ENCODE data around the gene SPDYE5.
"Not testable (repeated sequence)": the region's sequence is repeated elsewhere in the genome, so short reads cannot be mapped to it uniquely, and the experiment has no call there.

The SPDYE5 gene

GRCh38 chr7:75492020-75492419, at the start of gene SPDYE5:
Gene SPDYE5, plus strand, starts transcription at chr7:75492320. Its CDS starts 1,728 bp downstream, at chr7:75494048.
- not testable (repeated sequence) for DNase-seq (ENCODE audit: low read depth)

DNA sequence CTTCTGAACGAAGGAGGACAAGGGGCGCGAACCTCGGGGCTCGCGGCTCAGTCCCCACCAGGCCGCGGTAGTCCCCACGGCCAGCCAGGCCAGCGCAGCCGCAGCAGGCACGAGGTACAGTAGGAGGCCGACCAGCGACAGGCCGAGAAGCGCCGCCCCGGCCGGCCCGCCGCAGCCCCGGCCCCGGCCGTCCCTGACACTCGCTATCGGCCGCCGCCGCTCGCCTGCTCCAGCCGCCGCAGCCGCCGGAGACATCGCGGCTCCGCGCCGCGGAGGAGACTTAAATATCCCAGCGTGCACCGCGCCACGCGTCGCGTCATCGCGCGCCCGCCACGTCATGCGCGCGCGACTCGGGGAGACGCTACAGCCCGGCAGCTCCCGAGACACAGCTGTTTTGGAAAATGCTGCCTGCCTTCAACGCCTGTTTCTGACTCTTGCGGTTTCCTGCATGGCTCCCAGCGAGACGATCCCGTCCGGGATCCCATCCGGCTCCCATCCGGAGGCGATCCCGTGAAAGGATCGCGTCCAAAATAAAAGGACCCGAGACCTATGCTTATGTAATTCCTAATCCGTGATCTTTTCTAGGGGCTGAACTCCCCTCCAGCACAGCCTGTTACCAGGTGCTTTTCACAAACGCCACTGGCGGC, 49.5 kb upstream of the SPDYE5 start:
- not testable (repeated sequence) for DNase-seq (ENCODE audit: low read depth)

GRCh38 chr7:75449946-75450345, 42.2 kb upstream of the SPDYE5 start:
- DNase-seq (ENCODE audit: low read depth) = not testable (repeated sequence)

GRCh38 chr7:75452494-75452955, 39.6 kb upstream of the SPDYE5 start:
- not testable (repeated sequence) for DNase-seq (ENCODE audit: low read depth)

DNA sequence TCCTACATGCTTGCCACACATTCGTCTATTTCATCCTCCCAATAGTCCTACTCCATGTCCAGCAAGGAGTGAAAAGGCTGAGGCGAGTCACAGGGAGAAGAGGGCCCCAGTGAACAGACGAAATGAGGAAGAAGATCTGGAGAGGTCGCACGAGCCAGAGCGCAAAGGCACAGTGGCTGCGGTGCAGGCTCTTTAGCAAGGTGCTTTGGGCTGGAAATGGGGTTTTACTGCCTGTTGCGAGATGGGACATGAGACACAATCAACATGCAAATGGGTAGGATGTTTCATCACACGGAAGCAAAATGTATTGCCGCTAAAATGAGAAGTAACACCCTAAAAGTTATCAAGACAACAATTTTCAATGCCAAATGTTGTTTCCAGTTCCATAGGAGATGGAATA, 35.7 kb upstream of the SPDYE5 start:
- not testable (repeated sequence) for DNase-seq (ENCODE audit: low read depth)

- not testable (repeated sequence) for DNase-seq (ENCODE audit: low read depth)
These were observed 34.1 kb upstream of the SPDYE5 start for GRCh38 chr7:75458034-75458433.

GRCh38 chr7:75460541-75460940, 31.6 kb upstream of the SPDYE5 start:
- not testable (repeated sequence) for DNase-seq (ENCODE audit: low read depth)

- DNase-seq (ENCODE audit: low read depth) = not testable (repeated sequence)
These were observed 22.0 kb upstream of the SPDYE5 start for GRCh38 chr7:75470166-75470565.

DNA sequence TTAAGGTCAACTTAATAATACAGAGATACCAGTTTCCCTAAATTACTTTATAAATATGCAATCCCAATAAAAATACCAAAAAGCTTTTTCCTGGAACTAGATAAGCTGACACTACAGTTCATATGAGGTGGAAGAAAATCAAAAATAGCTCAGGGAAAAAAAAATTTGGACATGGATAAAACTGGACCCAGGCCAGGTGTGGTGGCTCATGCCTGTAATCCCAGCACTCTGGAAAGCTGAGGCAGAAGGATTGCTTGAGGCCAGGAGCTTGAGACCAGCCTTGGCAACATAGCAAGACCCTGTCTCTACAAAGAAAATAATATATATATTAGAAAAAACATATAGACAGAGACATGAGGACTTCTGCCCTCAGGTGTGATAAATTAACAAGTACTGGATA, 14.7 kb upstream of the SPDYE5 start:
- DNase-seq (ENCODE audit: low read depth) = not testable (repeated sequence)

DNA sequence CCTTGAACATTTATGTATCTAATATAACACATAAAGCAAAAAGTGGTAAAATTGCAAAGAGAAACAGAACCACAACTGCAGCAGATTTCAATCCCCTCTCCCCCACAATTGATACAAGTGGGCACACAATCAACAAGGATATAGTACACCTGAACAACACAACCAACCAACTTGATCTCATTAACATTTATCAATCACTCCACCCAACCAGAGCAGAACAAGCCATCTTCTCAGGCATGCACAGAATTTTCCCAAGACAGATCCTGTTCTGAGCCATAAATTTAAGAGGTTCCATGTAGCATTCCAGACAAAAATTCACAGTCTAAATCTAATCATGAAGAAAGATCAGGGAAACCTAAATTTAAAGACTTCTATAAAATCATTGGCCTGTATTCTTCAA, 11.8 kb upstream of the SPDYE5 start:
- DNase-seq (ENCODE audit: low read depth) = not testable (repeated sequence)

GRCh38 chr7:75485355-75485978, 6.7 kb upstream of the SPDYE5 start:
- not testable (repeated sequence) for DNase-seq (ENCODE audit: low read depth)

DNA sequence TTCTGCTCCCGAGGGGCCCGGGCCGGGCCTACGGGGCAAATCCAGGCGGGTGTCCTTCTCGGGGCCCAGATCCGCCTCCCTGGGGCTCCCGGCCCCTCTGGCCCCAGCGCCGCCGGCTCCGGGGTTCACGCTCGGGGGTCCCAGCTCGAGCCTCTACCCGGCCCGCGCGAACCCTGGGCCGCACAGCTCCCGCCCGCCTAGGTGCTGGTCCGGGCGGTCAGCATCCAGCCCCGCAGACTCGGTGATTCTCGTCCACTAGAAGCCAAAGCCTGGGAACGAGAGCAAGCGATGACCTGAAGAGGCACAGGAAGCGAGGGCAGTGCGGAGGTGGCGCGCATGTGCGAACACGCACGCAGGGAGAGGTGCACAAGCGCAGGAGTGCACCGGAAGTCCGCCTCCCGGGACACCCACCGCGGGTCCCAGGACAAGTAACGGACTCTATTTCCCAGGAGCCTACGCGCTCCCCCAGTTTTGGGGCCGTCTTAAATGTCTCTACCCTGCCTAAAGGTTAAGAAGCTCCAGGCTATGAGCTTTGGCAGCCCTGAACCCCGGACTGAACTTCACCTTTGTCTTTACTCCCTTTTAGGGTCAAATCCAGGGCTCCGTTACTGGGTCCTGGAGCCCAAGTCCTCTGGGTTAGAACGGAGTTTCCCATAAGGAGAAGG, 6.0 kb upstream of the SPDYE5 start, which contains the start of gene POM121C:
TSS of gene POM121C (minus strand) at position 321 of the 665 bp plus-strand sequence. CDS start 44,803 bp downstream, outside the sequence.
- peak; percentile 81 for DNase-seq (ENCODE audit: low read depth)

DNA sequence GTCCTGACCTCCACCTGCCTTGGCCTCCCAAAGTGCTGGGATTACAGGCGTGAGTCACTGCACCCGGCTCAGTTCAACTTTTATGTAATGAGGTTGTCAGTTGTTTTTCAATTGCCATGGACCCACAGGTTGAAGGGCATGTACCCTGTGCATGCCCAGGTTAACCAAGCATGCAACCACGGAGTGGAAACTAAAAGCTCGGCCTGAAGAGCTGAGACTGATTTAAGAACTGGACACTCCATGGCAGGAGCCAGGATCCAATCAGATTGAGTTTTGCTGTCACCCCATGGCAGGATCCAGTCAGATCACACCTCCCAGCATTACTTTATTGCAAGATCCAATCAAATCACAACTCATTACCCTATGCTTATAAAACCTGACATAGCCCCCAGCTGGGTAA, 16.9 kb downstream of the SPDYE5 start:
- DNase-seq (ENCODE audit: low read depth) = not testable (repeated sequence)

- DNase-seq (ENCODE audit: low read depth) = not testable (repeated sequence)
These were observed 26.7 kb downstream of the SPDYE5 start for GRCh38 chr7:75518842-75519241.

GRCh38 chr7:75521727-75522126, 29.6 kb downstream of the SPDYE5 start:
- DNase-seq (ENCODE audit: low read depth) = not testable (repeated sequence)

- DNase-seq (ENCODE audit: low read depth) = not testable (repeated sequence)
These were observed 35.2 kb downstream of the SPDYE5 start for GRCh38 chr7:75527224-75527722.

DNA sequence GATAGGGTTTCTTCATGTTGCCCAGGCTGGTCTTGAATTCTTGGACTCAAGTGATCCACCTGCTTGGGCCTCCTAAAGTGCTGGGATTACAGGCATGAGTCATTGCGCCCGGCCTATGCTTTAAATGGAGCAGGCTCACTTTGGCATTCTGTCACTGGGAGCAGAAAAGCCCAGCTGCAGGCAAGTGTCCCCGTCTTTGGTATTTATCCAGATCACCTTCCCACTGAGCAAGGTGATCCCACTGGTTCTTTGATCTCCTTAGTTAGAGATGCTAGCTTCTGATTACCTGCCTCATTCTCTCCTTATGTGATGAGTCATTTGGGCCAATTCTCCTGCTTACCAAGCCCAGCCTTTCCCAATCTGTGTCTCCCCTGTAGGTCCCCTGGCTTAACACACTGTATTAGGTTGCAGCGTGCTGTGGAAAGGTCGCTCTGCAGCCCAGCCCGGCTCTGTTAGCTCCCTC, 39.3 kb downstream of the SPDYE5 start:
- no peak for DNase-seq (ENCODE audit: low read depth)

DNA sequence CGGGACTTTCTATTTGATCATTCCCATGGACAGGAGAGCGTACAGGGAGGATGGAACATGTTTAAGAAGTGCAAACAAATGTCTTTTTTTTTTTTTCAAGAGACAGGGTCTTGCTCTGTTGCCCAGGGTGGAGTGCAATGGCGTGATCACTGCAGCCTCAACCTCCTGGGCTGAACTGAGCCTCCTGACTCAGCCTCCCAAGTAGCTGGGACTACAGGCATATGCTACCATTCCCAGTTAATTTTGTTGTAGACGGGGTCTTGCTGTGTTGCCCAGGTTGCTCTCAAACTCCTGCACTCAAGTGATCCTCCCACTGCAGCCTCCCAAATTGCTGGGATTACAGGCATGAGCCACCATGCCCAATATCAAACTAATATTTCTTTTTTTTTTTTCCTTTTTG, 40.5 kb downstream of the SPDYE5 start:
- DNase-seq (ENCODE audit: low read depth) = no peak

GRCh38 chr7:75533926-75534325, 41.8 kb downstream of the SPDYE5 start:
- no peak for DNase-seq (ENCODE audit: low read depth)

- no peak for DNase-seq (ENCODE audit: low read depth)
These were observed 42.7 kb downstream of the SPDYE5 start for GRCh38 chr7:75534727-75535307.

- DNase-seq (ENCODE audit: low read depth) = no peak
These were observed 44.4 kb downstream of the SPDYE5 start for GRCh38 chr7:75536491-75536890.

GRCh38 chr7:75536940-75537538, 44.9 kb downstream of the SPDYE5 start:
- no peak for DNase-seq (ENCODE audit: low read depth)

Measured in fibroblast of the conjunctiva (primary cell).